GM18498 (cell line): ENCODE data around the gene F12.
"Not testable (repeated sequence)": the region's sequence is repeated elsewhere in the genome, so short reads cannot be mapped to it uniquely, and the experiment has no call there.

Experiments used
- ATAC-seq: cut with Tn5 transposase; IDR thresholded peaks from one replicate; pipeline ENCODE4 v1.9.1; 2021; ENCODE audit warnings: mild to moderate bottlenecking, moderate library complexity; ENCODE audit not compliant: unreplicated experiment

The F12 gene

DNA sequence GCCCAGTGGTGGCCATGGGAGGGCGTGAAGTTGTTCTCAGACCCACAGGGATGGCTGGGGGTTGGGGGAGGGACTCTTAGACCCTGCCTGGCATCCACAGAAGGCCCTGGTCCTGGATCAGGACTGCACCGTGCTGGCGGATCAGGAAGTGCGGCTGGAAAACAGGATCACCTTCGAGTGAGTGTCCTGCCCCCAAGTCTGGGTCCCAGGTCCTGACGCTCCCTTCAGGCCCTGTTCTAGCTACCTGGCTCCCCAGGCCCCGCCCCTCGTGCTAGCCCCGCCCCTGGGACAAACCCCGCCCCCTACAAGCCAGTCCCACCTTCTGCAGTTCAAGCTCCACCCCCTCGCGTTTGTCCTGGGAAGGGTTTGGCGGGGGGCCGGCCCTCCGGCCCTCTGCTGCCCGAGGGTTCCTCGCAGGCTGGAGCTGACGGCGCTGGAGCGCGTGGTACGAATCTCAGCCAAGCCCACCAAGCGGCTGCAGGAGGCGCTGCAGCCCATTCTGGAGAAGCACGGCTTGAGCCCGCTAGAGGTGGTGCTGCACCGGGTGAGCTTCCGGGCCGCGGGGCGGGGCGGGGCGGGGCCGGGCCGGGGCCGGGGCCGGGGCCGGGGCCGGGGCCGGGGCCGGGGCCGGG is 38.8 kb downstream of the F12 start:
- ATAC-seq: no peak

DNA sequence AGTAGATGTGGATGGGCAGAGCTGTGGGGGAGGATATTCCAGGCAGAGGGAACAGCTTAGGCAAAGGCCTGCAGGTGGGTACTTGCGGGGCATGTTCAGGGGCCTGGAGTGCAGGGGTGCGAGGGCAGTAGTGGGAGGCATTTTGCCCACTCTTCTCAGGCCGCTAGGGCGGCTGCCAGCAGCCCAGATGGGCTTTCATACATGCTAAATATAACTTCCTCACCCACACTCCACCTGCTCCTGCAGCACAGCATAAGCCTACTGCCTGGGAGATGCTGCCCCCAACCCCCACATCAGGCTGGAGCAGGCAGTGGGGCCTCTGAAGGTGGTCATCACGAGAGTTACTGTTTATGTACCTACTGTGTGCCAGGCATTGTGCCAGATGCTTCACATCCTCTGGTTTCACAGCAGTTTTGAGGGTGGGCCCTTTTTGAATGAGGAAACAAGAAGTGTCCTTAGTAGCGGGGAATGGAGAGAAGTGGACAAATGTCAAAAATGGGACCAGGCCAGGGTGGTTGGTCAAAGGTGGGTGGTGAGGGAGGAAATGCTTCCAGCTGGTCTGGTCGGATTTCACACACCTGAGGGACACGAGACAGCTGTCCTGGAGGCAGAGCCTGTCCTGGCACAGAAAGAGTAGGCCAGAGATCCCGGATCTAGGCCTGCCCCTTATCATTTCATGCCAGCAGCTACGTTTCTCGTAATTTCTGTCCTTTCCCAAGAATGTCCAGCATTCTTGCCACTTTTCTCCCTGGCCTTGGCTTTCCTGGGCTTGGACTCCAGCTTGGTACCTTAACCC is 39.5 kb downstream of the F12 start:
- no peak for ATAC-seq

DNA sequence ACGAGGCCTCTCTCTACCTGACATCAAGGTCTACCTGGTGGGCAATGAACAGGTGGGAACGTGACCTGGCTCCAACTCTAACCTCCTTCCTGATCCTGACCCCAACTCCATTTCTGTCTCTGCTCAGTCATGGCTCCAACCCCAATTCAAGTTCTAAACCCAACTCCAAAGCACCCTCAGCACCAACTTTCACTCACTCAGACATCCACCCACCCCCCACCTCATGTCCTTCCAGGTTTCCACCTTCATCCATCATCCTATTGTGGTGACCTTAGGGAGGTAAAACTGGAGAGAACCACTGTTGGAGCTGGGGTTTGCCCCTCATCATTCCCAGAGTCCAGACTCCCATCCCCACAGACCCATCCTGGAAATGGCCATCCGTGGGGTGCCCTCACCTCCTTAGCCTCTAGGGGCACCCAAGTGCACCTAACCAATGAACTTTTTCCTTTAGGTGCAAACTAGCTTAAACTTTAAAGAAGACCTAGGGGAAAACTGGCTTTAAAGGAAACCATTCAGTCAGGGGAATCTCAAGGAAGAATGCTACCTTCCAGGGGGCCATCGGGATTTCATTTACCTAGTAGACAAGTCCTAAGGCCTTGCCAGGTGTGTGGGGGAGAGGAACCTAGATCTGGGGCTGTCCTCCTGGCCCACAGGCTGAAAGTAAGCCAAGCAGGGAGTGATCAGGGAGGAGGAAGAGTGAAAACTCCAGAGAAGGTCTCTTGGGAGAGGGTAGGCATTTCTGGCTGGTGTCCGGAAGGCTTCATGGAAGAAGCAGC is 40.3 kb downstream of the F12 start:
- no peak for ATAC-seq

DNA sequence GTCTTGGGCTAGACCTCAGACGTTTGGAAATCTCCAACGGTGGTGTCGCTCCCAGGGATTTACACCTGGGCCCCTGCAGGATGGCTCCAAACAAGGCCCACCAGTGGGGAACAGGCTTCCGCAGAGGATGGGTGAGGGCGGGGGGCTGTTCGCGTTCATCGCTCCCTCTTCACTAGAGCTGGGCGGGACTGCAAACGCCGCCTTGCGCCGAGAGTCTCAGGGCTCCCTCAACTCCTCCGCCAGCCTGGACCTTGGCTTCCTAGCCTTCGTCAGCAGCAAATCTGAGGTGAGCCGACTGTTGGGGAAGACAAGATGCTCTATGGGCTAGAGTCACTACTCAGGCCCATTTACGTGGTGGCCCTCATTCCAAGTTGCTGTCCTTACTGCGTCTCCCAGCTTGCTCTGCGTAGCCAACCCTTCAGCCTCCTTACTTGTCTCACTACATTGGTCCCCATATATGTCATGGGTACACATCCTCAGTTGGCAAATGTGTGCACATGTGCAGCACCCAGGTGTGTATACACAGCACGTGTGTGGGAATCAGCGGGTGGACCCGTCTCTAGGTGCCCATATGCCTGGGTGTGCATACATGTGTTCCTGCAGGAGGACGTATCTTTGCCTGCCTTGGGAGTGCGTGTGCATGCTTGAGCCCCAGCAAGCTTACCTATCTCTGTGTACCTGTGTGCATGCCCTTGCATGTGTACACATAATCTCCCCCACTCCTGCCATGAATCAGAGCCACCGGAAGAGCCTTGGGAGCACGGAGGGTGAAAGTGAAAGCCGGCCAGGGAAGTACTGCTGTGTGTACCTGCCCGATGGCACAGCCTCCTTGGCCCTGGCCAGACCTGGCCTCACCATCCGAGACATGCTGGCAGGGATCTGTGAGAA is 41.1 kb downstream of the F12 start:
- no peak for ATAC-seq

DNA sequence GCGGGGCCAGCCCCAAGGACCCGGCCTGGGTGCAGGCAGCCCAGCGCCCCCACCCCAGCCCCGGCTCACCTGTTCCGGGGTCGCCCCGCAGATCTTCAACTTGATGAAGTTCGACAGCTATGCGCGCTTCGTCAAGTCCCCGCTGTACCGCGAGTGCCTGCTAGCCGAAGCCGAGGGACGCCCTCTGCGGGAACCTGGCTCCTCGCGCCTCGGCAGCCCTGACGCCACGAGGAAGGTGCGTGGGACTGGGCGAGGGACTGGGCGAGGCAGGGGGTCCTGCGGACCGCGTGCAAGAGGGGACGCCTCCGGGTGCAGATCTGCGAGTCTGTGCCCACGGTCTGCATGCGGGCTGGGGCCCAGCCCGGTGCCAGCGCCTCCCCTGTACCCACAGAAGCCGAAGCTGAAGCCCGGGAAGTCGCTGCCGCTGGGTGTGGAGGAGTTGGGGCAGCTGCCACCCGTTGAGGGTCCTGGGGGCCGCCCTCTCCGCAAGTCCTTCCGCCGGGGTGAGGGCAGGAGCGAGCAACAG is 42.0 kb downstream of the F12 start:
- ATAC-seq: no peak

DNA sequence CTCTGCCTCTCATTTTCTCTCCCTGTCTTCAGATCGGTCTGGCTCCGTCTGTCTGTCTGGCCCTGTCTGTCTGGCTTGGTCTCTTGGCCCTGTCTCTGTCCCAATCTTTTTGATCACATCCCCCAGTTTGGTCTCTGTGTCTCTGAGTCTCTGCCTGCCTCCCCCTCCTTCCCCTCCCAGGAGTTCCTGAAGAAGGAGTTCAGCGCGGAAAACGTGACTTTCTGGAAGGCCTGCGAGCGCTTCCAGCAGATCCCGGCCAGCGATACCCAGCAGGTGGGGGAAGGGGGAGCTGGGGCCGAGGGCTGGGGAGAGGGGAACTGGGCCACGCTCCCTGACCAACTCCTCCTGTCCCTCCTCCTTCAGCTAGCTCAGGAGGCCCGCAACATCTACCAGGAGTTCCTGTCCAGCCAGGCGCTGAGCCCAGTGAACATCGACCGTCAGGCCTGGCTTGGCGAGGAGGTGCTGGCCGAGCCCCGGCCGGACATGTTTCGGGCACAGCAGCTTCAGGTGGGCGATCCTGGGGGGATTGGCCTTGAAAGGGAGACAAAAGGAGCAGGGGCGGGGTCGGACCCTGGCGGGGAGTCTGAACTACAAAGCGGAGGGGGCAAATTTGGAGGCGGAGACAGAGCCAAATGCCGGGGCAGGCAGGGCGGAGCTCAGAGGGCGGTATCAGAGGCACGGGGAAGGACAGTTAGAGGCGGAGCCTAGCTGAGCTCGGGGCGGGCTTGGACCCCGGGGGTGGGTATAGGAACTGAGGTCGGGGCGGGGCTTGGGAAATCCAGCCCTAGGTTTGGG is 42.6 kb downstream of the F12 start:
- no peak for ATAC-seq

DNA sequence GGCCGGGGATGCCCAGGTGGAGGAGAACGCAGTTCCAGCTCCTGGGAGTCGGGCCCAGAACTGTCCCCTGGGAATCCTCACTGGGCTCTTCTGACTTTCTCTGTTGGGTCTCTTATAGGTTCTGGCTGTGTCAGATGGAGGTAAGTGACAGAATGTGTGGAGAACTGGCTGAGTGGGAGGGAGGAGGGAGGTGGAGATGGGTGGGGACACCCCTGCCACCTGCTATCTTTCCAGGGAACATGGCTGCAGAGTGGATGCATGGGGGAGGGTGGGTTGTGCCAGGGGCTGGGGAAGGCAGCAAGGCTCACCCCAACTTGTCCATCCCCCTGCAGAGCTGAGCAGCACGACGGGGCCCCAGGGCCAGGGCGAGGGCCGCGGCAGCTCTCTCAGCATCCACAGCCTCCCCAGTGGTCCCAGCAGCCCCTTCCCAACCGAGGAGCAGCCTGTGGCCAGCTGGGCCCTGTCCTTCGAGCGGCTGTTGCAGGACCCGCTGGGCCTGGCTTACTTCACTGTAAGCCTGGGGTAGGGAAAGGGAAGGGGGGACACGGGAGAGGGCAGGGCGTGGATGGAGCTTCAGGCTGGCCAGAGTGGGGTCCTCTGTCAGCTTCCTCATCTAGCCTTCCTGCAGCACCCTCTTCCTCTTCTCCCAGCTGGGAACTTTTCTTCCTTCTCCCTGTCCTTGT is 43.4 kb downstream of the F12 start:
- ATAC-seq: no peak

DNA sequence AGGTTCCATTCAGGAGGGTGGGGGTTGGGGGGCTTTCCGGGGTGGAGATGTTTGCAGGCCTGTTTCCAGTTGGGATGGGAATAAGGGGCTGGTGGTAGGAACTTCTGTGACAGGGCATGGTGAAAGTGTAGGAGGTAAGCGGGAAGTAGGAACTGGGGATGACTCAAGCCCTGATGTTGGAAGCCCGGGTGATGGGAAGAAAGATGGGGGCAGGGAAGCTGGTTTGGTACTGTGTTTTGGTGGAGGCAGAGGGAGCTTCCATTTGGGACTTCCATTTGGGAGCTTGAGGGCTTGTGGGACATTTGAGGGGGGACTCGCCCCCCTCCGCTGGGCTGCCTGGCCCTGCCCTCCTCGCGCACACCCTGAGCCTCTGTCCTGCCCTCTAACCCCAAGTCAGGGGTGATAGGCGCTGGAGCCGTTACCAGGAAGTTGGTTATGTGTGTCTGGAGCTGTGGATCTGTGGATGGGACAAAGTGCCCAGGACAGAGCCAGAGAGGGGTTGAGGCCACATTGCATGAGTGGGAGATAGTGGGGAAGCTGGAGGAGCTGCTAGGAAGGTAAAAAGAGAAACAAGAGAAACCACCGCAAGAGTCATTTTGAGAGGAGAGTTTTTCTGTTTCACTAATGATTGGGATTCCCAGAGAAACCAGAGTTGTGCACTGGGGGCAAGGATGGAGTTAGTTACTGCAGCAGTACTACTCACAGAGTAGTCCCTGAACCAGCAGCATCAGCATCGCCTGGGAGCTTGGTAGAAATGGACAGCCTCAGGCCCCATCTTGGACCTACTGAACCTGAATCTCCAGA is 45.0 kb downstream of the F12 start:
- ATAC-seq: no peak

DNA sequence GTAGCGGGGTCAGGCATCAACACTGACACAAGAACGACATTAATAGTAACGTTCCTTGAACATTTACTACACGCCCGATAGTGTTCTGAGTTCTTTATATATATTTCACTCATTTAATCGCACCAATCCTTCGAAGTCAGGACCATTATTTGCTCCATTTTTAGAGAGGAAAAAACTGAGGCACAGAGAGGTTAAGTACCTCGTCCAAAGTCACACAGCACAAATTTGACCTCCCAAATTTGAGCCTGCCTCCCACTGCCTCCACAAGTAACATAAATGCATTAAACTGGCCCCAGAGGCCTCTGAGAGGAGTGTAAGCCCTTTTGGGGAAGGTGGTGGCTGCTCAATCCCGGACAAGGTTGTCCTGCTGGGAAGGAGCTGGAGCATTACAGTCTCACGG is 45.8 kb downstream of the F12 start:
- no peak for ATAC-seq

DNA sequence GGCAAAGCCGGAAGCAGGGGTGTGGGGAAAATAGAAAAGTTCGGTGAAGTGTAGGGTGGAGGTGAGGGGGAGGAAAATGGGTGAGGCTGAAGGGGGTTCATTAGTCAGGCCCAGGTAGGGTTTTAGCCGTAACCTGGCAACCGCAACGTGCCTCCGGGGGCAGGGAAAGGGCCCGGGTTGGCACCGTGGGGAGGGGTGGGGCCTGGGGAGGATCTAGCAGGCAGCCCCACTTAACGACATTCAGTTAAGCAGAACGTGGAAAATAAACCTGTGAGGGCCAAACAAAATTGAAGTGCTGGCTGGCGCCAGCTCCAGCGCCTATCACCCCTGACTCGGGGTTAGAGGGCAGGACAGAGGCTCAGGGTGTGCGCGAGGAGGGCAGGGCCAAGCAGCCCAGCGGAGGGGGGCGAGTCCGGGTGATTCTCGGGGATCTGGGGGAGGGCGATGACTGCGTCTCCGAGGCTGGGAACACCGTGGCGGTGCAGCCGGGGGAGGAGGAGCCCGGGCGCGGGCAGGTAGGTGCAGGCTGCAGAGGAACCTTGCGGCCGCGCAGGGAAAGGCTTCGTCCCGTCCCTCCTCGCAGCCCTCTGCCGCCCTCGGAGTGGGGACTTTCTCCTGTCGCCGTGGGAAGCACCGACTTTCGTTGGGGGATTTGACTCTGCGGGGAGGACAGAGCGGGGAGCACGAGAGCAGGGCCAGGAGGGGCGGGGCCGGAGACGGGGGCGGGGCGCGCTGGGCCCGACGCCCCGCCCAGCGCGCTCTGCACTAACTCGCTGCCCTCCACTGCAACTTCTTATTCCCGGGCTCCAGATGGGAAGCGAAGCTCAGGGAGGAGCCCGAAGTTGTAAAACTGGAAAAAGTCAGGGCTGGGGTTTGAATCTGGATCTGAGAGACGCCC is 46.5 kb downstream of the F12 start:
- peak; percentile 50 for ATAC-seq

DNA sequence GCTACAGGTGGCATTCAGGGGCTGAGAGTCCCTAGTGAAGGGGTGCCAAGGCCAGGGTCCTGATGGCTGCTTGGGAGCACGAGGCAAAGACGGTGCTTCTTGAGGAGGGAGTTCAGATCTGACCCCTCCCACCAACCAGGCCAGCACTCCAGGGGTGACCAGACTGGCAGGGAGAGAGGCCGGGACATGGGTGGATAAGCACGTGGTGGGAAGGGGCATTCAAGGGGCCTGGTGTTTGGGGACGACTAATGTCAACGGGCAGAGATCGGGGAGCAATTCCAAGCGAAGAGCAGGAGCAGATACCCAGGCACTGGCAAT is 47.1 kb downstream of the F12 start:
- no peak for ATAC-seq

DNA sequence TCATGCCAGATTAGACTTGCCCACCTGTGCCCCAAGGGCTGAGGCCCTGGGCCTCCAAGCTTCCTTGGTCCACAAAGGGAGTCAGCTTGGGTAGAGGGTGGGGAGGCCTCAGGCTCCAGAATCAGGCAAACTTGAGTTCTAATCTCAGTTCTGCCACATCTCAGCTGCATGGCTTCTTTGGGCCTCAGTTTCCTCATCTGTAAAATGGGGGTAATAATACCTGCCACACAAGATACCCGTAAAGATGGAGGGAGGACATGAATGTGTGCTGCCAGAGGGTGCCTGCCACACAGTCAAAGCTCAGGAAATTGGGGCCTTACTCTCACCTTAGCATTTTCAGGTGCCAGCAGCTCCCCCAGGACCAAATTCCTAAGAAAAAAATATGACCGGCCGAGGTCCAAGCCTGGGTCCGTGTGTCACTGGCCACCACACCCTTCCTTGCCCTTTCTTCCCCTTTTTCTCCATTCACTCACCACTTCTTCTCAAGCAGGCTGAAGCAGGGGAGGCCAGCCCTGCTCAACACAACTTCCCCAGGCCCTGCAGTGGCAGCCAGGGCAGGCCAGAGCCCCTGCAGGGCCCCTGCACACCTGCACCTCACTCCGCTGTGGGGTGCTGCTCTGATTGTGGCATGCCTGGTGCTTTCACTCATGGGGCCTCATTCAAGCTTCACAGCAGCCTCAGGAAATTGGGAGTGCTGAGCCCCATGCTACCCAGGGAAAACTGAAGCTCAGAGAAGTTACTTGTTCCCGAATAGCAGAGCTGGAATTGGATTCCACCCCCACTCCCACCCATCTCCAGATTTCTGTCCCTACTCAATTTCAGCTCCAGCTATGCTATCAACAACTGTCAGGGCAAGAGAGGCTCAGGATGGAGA is 47.7 kb downstream of the F12 start:
- ATAC-seq: no peak

DNA sequence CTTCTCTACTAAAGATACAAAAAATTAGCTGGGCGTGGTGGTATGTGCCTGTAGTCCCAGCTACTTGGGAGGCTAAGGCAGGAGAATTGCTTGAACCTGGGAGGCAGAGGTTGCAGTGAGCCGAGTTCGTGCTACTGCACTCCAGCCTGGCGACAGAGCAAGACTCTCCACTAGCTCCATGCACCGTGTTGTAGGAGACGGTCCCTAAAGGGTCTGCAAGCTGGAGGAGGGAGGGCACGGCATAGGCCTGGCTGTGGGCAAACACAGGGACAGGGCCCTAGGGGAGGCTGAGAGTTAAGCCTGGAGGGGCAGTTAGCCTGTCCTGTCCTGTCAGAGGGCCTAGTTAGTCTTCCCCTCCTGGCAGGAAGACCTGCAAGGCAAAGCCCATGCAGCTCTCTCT is 48.6 kb downstream of the F12 start:
- not testable (repeated sequence) for ATAC-seq

DNA sequence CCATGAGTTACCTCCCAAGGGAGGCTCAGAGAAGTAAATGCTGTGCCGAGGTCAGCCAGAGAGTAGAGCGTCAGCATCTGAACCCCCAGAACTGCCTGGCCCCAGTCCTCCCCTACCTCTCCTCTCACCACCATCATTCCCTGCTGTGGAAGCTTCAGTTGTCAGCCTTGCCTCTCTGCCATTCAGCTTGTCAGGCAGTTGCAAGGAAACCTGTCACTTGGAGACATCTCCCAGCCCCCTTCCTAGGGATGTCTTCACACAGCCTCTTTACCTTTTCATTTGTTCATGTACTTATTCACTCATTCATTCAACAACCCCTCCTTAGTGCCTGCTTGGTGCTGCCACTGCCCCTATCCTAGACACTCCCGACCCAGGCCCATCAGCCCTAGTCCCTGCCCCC is 49.5 kb downstream of the F12 start:
- no peak for ATAC-seq

DNA sequence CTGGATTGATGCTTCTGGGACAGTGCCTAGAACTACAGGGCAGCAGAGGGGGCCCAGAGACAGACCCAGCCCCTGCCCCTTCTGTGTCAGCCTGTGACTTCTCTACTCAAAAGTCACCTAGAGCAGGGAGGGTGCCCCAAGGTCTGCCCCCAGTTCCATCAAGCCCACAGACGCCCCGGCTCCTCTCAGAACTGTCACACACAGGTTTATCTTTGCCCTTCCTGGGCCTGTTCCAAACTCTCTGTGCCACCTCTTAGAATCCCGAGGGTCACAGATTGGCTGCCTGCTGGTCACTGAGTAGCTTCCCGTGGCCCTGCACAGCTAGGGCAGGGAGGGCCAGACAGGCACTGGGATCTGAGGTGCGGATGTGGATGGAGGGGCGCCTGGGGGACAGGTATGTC is 49.9 kb downstream of the F12 start:
- ATAC-seq: no peak

DNA sequence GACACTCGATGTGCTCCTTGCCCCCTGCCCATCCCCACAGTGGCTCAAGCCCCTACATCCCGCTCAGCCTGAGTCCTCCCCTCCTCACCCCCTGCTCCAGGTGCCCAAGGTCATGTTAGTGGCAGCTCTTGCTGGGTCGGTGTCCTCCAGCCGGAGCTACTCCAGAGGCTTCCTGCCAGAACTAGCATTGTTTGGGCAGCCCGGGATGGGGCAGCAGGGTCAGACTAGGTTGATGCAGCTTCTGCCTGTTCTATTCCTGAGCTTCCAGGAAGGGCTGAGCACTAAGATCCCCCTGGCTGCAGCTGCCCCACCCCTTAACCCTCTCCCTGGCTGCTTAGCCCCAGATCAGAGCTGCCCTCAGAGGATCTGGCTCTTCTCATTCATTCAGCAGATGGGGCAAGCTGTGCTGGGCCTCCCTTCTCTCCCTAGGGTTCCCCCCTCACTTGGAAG is 51.0 kb downstream of the F12 start:
- ATAC-seq: no peak
